Sciatic nerve (tissue), 2 donors: ENCODE measurements around the gene ZBTB20. TPM values are rescaled to one million over a fixed set of nuclear protein-coding genes. Genes with fewer than 3 reads are reported as not detected.

Experiments
- ATAC-seq: fragments of 200-7000 bp; cut with Tn5 transposase; one replicate; pipeline ENCODE4 v1.9.1; 2020; ENCODE audit warnings: mild to moderate bottlenecking, moderate library complexity
- DNase-seq: peaks from one replicate; pipeline ENCODE4 v3.0.0-alpha.2; 2020; ENCODE audit warnings: low spot score
- intact Hi-C: fragments of 100-400 bp; cut with DNase I; formaldehyde crosslinking; loops from one replicate; pipeline ENCODE4 v1.14.2; 2022
- total RNA-seq: library from RNA; stranded (reverse); fragmentation: NEBNext Ultra II Directional; extraction: Animal tissue kit (Norgen Biotek cat#: 25700); gene quantifications from one replicate; pipeline ENCODE4 v1.2.1, GENCODE V29; 2021
- donor health status: DM: no; HTN: no; CAD: no.
- donor health status: DM: no; HTN: no; CAD: no.

ZBTB20 gene
- total RNA-seq, 1 donor from 2014 or later = 145 TPM

GRCh38 chr3:114892131-114892879 is 254.8 kb downstream of the ZBTB20 start:
- ATAC-seq = no peak
- intact Hi-C loops = no loop called here

GRCh38 chr3:114887806-114888205 is 259.3 kb downstream of the ZBTB20 start:
- intact Hi-C loops = no loop called here
- DNase-seq = no peak
- no peak for ATAC-seq

More at GRCh38 chr3:114892131-114892879, 254.8 kb downstream of the ZBTB20 start:
- DNase-seq = no peak

DNA sequence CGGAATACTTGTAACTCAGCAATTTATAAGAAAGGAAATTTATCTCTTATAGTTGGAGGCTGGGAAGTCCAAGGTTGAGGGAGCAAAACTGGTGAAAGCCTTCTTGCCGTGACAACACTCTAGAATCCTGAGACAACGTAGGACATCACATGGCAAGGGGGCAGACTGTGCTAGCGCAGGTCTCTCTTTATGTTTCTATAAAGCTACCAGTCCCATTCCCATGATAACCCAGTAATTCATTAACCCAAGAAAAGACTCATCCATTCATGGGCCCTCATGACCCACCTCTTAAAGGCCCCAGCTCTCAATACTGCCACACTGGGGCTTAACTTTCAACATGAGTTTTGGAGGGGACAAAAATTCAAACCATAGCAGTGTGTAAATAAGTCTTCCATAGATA is 260.2 kb downstream of the ZBTB20 start:
- ATAC-seq (no peak), DNase-seq (no peak)
- intact Hi-C loops = no loop called here

DNA sequence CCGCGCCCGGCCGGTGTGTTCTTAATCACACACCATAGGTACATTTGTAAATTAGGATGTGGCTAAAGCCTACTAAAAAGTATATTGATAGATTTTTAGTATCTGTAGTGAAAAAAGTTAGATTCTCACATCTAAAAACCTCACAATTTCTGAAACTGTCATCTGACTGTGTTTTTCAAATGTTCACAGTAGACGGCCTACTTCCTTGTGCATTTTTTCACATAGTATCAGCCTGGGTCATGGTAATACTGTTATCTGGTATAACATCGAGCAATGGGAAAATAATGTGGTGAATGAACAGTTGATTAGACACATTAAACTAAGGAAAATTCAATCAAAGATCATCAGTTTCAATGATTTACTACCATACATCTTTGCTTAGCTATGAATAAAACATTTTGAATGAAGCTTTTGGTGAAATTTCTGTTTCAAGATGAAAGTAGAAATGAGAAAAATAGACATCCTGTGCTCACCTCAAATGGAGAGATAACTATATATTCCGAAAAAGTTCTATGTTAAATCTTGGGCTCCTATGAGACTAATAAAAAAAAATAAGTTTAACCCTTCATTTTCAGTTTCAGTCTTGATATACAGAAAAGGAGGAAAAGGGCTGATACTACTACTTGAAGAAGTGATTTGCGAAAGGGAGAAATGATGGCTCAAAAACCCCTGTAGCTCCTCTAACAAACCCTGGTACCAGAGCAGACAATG is 262.7 kb downstream of the ZBTB20 start:
- intact Hi-C loops = no loop called here
- ATAC-seq (no peak), DNase-seq (no peak)

- intact Hi-C loops = no loop called here
- ATAC-seq (peak; percentile 72), DNase-seq (no peak)
Observed at GRCh38 chr3:114880078-114880477, 267.0 kb downstream of the ZBTB20 start.

DNA sequence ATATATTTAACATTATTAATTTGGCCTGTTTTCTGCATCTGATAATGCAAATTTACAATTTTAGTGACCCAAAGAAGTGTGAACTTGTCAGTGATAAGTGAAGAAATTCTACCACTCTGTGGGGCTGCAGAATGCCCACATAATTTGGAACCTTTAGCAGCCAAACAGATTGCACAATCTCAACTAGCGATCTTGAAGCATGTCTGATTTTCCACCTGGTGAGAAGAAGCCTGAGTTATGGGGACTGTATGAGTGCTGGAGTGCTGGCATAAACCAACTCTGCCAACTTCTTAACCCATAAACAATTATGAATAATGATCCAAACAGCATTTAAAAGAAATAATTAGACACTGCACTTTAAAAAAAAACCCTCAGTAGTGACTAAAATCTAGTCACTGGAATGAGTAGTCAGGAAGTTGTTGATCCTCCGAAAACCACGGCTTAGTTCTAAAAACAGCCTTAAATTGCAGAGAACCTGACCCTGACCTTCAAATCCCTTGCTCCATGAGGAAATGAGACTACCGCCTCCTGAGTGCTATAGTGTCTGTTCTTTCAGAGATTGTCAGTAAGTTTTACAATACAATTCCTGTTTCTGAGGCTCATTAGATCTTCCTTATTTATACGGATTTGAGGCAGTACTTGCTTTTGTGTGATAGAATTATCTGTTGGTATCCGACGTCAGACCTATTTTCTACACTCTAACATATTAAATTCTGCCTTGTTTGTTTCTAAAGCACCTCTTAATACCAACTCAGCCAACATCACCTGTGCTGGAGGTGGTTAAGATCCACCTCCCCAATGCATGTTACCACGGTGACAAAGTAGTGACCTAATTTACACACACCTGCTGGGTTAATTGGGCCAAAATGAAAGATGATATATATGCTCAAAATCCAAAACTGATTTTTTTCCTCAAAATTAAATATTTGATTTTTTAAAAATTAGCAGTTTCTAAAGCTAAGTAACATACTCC is 267.7 kb downstream of the ZBTB20 start:
- intact Hi-C loops = no loop called here
- peak; percentile 87 for ATAC-seq
- DNase-seq = no peak

DNA sequence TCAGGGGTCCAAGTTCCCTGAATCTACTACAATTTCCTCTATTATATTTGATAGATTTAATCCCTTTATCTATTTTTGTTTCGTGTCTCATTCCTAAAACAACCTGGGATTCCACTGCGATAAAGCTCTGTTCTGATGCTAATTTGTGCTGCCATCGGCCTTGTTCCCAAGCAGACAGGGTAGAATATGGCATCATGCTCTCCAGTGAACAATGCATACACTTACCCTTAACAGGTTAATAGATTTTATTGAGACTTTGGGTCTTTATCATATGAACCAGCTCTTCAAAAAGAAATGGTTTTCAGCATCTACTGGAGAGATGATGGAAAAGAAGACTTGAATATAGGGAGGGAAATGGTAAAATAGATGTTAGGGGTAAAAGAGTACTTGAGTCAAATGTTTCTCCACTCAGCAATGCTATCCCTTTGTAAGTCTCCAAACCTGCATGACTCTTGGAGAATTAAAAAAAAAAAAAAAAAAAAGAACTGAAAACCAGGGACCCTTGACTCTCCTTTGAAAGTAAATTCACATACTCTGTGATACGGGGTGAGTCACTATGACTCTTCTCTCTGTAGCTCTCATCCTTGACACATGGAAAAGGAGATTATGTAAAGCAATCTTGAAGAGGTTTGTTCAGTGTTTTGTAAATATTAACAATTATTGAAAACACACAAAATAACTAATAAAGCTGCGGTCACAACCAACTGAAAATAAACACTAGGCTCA is 268.8 kb downstream of the ZBTB20 start:
- intact Hi-C loops = no loop called here
- DNase-seq (no peak), ATAC-seq (no peak)

DNA sequence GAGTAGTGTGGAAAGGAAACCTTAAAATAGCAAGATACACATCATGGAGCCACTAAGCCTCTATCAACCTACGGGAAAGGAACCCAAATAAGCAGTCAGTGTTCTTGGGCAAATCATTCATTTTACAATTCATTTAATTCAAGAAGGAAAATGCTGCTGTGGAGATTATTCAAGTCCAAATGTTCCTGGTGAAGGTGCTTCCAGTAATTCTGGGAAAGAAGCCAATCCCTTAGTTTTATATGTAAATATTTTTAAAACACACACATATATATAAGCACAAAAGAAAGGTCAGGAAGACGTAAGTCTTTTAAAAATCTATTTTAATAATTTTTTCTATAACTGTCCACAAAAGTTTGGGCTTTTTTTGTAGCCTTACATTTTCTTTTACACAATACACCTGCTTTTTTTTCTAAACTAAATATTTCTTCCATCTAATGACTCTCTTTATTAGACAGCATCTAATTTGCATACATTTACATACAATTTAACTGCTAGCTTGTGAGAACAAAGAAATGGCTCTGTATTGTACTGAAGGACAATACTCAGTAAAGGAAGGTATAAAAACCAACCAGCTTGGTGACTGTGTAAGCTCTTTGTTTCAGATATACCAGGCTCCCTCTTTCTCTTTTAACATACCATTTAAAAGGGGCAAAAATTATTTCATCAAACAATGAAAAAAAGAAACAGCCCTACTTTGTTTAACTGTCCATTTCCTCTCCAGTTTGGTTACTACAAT is 269.5 kb downstream of the ZBTB20 start:
- ATAC-seq = no peak
- DNase-seq = no peak
- intact Hi-C loops = no loop called here

DNA sequence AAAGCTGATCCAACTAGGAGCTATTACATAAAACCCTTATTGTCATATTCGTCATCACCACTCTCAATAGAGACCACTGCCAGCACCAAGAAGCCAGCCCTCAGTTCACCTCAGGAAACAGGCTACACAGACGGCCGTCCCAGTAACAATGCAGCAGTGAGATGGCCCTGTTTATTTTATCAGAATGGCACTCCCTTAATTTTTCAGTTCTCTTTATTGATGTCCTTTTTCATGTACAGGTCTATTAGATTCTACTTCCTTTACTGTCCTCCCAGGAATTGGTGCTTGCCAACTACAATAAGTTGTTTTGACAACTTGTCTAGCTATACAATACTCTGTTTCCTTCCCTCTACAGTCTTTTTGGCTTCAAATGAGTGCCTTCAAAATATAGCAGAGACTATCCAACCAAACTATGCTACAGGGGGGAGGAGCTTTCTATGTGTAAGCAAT is 272.5 kb downstream of the ZBTB20 start:
- DNase-seq (no peak), ATAC-seq (peak; percentile 82)
- intact Hi-C loops = no loop called here

DNA sequence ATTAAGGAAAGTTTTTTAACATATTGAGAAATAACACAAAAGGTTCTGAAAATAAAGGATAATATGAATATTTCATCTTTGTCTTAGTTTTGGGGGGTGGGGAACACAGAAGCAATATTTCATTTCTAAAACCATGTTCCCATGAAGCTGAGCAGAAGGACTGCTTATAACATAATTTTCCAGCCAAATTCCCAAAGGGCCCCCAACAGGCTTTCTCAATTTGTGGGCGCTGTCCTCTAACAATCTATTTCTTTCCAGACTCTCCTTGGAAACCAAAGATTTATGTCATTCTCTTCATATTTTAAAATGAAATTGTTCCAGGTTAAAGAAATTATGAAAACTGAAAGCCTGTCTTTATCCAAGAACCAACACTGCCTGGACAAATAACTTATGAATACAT is 273.5 kb downstream of the ZBTB20 start:
- intact Hi-C loops = no loop called here
- DNase-seq (no peak), ATAC-seq (no peak)

GRCh38 chr3:114872588-114872987 is 274.5 kb downstream of the ZBTB20 start:
- ATAC-seq (no peak), DNase-seq (no peak)
- intact Hi-C loops = no loop called here

- no peak for DNase-seq
- no peak for ATAC-seq
- intact Hi-C loops = no loop called here
Observed at GRCh38 chr3:114872050-114872449, 275.0 kb downstream of the ZBTB20 start.

- no peak for ATAC-seq
- intact Hi-C loops = no loop called here
- DNase-seq = no peak
Observed at GRCh38 chr3:114867835-114868503, 279.1 kb downstream of the ZBTB20 start.

DNA sequence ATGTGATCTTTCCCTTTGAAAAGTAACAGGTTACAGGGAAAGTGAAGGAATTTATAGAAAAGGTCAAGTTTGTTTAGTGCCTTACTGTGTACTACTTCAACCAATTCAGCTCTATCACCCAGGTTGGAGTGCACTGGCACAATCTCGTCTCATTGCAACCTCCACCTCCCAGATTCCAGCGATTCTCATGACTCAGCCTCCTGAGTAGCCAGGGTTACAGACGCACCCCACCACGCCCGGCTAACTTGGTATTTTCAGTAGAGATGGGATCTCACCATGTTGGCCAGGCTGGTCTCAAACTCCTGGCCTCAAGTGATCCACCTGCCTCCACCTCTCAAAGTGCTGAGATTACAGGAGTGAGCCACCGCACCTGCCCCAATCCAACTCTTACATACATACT is 279.7 kb downstream of the ZBTB20 start:
- DNase-seq = no peak
- ATAC-seq = no peak
- intact Hi-C loops = no loop called here

- no peak for DNase-seq
- no peak for ATAC-seq
- intact Hi-C loops = no loop called here
Observed at GRCh38 chr3:114866430-114866829, 280.7 kb downstream of the ZBTB20 start.

DNA sequence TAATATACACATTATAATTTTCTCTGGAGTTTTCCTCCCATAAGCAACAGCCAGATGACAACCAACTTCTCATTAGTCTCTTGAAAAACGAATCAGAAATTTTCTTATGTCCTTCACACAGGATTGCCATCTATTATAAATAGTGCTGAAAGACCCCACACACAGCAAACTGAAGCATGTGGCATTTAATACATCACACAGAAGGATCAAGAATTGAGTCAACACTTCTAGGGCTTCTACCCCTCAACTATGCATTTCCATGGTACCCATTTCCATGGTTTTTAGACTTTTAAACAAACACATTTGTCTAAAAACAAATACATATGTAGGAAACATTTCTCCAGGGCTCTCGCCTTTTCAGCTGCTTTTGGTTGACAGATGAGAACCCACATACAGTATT is 282.1 kb downstream of the ZBTB20 start:
- ATAC-seq (no peak), DNase-seq (no peak)
- intact Hi-C loops = no loop called here

DNA sequence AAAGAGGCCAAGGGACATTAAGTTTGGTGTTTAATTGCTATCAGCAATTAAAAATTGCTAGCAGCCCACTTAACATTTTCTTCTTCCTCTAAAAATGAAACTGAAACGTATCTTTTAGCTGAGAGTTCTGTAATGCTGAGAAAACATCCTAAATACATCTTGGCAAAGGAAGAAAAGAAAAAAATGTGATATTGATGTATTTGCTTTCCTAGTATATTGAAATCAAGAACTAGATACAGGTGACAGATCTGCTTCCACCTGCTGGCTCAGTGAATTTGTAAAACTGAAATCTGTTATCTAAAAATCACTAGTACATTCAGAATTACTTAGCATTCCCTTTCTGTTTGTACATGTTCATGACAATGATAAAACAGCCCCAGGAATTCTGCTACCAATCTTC is 283.2 kb downstream of the ZBTB20 start:
- DNase-seq = no peak
- ATAC-seq = no peak
- intact Hi-C loops = no loop called here

- no peak for DNase-seq
- intact Hi-C loops = no loop called here
- no peak for ATAC-seq
Observed at GRCh38 chr3:114861666-114862065, 285.4 kb downstream of the ZBTB20 start.
